Body of pancreas (tissue), 4 donors: ENCODE results near the gene ACTL6B. TPM values are rescaled to one million over a fixed set of nuclear protein-coding genes. Genes with fewer than 3 reads are reported as not detected.

Experiments
- ATAC-seq: fragments of 150-250 bp; one replicate; pipeline ENCODE4 v1.9.1; 2016
- DNase-seq, 4 donors: peaks; one replicate each; pipeline ENCODE4 v3.0.0-alpha.2; 2019
- H3K27ac ChIP-seq, 4 donors: fragments of 200-600 bp; sonication (generic); 1 replicate in 3 of 4; 2 replicates in 1 of 4; pipeline versions ENCODE4 v1.5.1 to v1.6.1; 2016 to 2019; ENCODE audit warnings: mild to moderate bottlenecking in 1 of 4, mixed read lengths in 1 of 4, moderate library complexity in 1 of 4
- H3K27me3 ChIP-seq, 2 donors: fragments of 200-600 bp; sonication (generic); one replicate each; pipeline ENCODE4 v1.6.0; 2016; ENCODE audit warnings: mild to moderate bottlenecking in 1 of 2
- H3K36me3 ChIP-seq, 2 donors: fragments of 200-600 bp; sonication (generic); replicated peaks in 1 of 2; 2 replicates each; pipeline ENCODE4 v1.5.1; 2016; ENCODE audit warnings: low read depth in 2 of 2; ENCODE audit not compliant: insufficient read depth in 1 of 2
- H3K4me1 ChIP-seq: fragments of 200-600 bp; sonication (generic); one replicate; pipeline ENCODE4 v1.6.0; 2016
- H3K4me3 ChIP-seq, 2 donors: fragments of 200-600 bp; sonication (generic); 1 replicate in 1 of 2; 2 replicates in 1 of 2; pipeline ENCODE4 v1.5.1; 2016 to 2019
- H3K9me3 ChIP-seq, 3 donors: fragments of 200-600 bp; sonication (generic); 1 replicate in 2 of 3; 2 replicates in 1 of 3; pipeline ENCODE4 v1.5.1; 2016
- POLR2A ChIP-seq, 3 donors: fragments of 450-650 bp; IDR thresholded peaks; one replicate each; pipeline ENCODE4 v1.6.1; 2016; ENCODE audit warnings: antibody characterized with exemption in 3 of 3, mild to moderate bottlenecking in 2 of 3
- WGBS, 2 donors: methylation state at CpG; one replicate each; pipeline ENCODE4 v1.1.5; 2017; 5-methylcytosine and 5-hydroxymethylcytosine counted together
- intact Hi-C: fragments of 100-400 bp; cut with DNase I; formaldehyde crosslinking; loops from one replicate; pipeline ENCODE4 v1.15.1; 2023
- total RNA-seq, 2 donors: library from RNA; depleted of rRNA; stranded (reverse); fragments of >200 nt; gene quantifications; one replicate each; pipeline ENCODE4 v1.1.0, GENCODE V29; 2016
- TF ChIP-seq, protein P1 (sequence below), 7 experiments: fragments of 450-650 bp in 4 of 7; fragments of 200-600 bp in 3 of 7; sonication (generic) in 3 of 7; IDR thresholded peaks; one replicate each; pipeline ENCODE4 v1.5.1; 2016 to 2019; ENCODE audit warnings: antibody characterized with exemption in 7 of 7

ACTL6B gene
- total RNA-seq, 2 donors from 2014 or later: 0.52 TPM; not detected in 1

- Histone ChIP-seq H3K9me3 (no peaks in the 10 kb centered on the region), H3K36me3 (no peaks in the 10 kb centered on the region), H3K27me3 (no peaks in the 10 kb centered on the region), H3K27ac (no peak overlapping the region), H3K4me1 (no peaks in the 10 kb centered on the region), H3K4me3 (no peak overlapping the region)
- TF ChIP-seq, protein P1, sequence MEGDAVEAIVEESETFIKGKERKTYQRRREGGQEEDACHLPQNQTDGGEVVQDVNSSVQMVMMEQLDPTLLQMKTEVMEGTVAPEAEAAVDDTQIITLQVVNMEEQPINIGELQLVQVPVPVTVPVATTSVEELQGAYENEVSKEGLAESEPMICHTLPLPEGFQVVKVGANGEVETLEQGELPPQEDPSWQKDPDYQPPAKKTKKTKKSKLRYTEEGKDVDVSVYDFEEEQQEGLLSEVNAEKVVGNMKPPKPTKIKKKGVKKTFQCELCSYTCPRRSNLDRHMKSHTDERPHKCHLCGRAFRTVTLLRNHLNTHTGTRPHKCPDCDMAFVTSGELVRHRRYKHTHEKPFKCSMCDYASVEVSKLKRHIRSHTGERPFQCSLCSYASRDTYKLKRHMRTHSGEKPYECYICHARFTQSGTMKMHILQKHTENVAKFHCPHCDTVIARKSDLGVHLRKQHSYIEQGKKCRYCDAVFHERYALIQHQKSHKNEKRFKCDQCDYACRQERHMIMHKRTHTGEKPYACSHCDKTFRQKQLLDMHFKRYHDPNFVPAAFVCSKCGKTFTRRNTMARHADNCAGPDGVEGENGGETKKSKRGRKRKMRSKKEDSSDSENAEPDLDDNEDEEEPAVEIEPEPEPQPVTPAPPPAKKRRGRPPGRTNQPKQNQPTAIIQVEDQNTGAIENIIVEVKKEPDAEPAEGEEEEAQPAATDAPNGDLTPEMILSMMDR (IDR thresholded peaks at IDR 0.05): no peak
- no peak for TF ChIP-seq POLR2A (IDR thresholded peaks at IDR 0.05)
- no peak for ATAC-seq
- WGBS, 2 donors: 90 to 94% methylated on average over 22 to 23 of the region's 23 CpGs
- DNase-seq: no peak
- intact Hi-C loops: no loop called here
These were observed 35.4 kb downstream of the ACTL6B start for GRCh38 chr7:100620804-100621203.

DNA sequence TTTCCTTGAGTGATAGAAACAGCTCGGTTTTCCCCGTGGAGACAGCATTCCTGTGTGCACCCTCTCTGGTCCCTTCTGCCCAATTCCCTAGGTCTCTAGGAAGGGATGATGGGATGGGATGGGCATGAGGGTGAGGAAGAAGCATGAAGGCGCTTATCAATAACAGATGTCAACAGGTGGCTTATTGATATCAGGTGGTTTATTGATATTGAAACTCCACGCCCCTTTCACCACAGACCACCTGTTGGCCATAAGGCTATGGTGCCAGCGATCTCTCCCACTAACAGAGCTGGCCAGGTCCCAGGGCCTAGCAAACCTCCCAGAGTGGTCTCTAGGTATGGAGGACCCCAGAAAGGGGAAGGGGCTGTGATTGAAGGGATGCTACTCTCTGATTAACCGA, 36.0 kb downstream of the ACTL6B start:
- Histone ChIP-seq H3K27me3 (no peaks in the 10 kb centered on the region), H3K4me1 (no peaks in the 10 kb centered on the region), H3K9me3 (no peaks in the 10 kb centered on the region), H3K36me3 (no peaks in the 10 kb centered on the region), H3K27ac (no peak overlapping the region), H3K4me3 (no peak overlapping the region)
- WGBS, 2 donors: 89 to 96% methylated on average over 3 to 6 of the region's 6 CpGs
- no peak for TF ChIP-seq POLR2A (IDR thresholded peaks at IDR 0.05)
- TF ChIP-seq, protein P1 (IDR thresholded peaks at IDR 0.05): no peak
- DNase-seq (no peak), ATAC-seq (no peak)
- intact Hi-C loops: no loop called here

GRCh38 chr7:100614308-100614861, 41.9 kb downstream of the ACTL6B start:
- intact Hi-C loops: no loop called here
- no peak for ATAC-seq
- H3K9me3 ChIP-seq: no peaks in the 10 kb centered on the region

DNA sequence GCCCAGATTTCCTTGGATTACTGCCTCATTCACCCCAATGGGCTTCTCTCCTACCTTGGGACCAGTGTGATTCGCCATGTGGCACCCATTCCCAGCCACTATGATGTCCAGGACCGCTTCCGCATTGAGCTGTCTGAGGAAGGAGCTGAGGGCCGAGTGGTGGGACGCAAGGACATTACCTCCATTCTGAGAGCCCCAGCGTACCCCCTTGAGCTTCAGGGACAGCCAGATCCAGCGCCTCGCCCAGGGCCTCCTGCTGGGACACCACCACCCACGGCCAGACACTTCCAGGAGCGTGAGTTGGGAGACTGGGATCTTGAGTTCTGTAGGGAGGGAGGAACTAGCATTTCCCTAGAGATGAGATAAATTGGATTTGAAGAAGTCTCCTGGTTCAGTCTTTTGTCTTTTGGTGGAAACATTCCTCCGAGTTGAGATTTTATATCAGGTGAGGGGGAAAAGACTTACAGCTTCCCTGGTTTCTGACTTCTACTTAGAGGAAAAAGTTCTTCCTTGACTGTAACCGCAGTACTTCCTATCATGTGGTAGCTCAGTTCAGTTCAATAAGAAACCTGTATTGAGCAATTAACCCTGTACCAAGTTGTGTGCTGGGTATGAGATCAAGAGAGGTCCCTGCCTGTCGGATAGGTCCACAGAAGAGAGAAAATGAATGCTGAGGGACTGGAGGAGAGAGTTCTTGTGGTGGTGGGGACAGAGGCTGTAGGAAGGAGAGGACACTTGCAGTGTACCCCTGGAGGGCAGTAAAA, 42.7 kb downstream of the ACTL6B start:
- ATAC-seq (no peak), DNase-seq (no peak)
- Histone ChIP-seq H3K4me3 (no peak overlapping the region), H3K9me3 (no peaks in the 10 kb centered on the region), H3K27ac (peak overlapping the region in 1 of 4 donors; percentile 90), H3K36me3 (no peaks in the 10 kb centered on the region), H3K27me3 (no peaks in the 10 kb centered on the region), H3K4me1 (peaks cover 10% of the 10 kb centered on the region)
- intact Hi-C loops: no loop called here
- WGBS, 2 donors: 86 to 88% methylated on average over 12 to 13 of the region's 13 CpGs
- TF ChIP-seq, protein P1 (IDR thresholded peaks at IDR 0.05): no peak
- no peak for TF ChIP-seq POLR2A (IDR thresholded peaks at IDR 0.05)

More at GRCh38 chr7:100614308-100614861, 41.9 kb downstream of the ACTL6B start:
- Histone ChIP-seq H3K36me3 (no peaks in the 10 kb centered on the region), H3K4me1 (peaks cover 10% of the 10 kb centered on the region), H3K4me3 (no peak overlapping the region), H3K27ac (no peak overlapping the region), H3K27me3 (no peaks in the 10 kb centered on the region)
- no peak for DNase-seq
- no peak for TF ChIP-seq POLR2A (IDR thresholded peaks at IDR 0.05)
- TF ChIP-seq, protein P1 (IDR thresholded peaks at IDR 0.05): no peak
- 71 to 85% methylated on average over 4 to 6 of the region's 6 CpGs for WGBS, 2 donors
